Lower lobe of right lung (tissue), 2 donors: ENCODE results near the gene CHMP6. TPM values are rescaled to one million over a fixed set of nuclear protein-coding genes. Genes with fewer than 3 reads are reported as not detected.
A peak's percentile ranks its signal among the peaks of the same experiment; 100 is the strongest.

ENCODE experiments used
- ATAC-seq, 2 donors: fragments of 200-7000 bp; cut with Tn5 transposase; one replicate each; pipeline ENCODE4 v1.9.1; 2020 to 2022; ENCODE audit warnings: mild to moderate bottlenecking in 2 of 2, moderate library complexity in 2 of 2
- DNase-seq: peaks from one replicate; pipeline ENCODE4 v3.0.0-alpha.2; 2020
- H3K27ac ChIP-seq: fragments of 200-600 bp; one replicate; pipeline ENCODE4 v1.8.0; 2022
- H3K27me3 ChIP-seq: fragments of 200-600 bp; one replicate; pipeline ENCODE4 v1.8.0; 2022; ENCODE audit warnings: low read depth
- H3K36me3 ChIP-seq: fragments of 200-600 bp; one replicate; pipeline ENCODE4 v1.8.0; 2022; ENCODE audit warnings: mild to moderate bottlenecking
- H3K4me1 ChIP-seq: fragments of 200-600 bp; one replicate; pipeline ENCODE4 v1.8.0; 2022
- H3K4me3 ChIP-seq: fragments of 200-600 bp; one replicate; pipeline ENCODE4 v1.8.0; 2022; ENCODE audit warnings: mild to moderate bottlenecking
- H3K9me3 ChIP-seq: fragments of 200-600 bp; one replicate; pipeline ENCODE4 v1.8.0; 2022
- intact Hi-C: fragments of 100-400 bp; cut with DNase I; formaldehyde crosslinking; loops from one replicate; pipeline ENCODE4 v1.11.0; 2022
- total RNA-seq: library from RNA; stranded (reverse); fragmentation: NEBNext Ultra II Directional; extraction: Animal tissue kit (Norgen Biotek cat#: 25700); gene quantifications from one replicate; pipeline ENCODE4 v1.2.1, GENCODE V29; 2021
- TF ChIP-seq, protein P1 (sequence below): fragments of 200-600 bp; IDR thresholded peaks from one replicate; pipeline ENCODE4 v1.8.0; 2022; ENCODE audit warnings: antibody characterized with exemption, mild to moderate bottlenecking
- donor health status: DM: no; HTN: yes; CAD: no; lungs with severe emphysema.

Gene CHMP6
- total RNA-seq, 1 donor from 2014 or later: 28.8 TPM

GRCh38 chr17:80955671-80956280 is 35.9 kb upstream of the CHMP6 start:
- intact Hi-C loops: no loop called here
- Histone ChIP-seq H3K27ac (no peak overlapping the region), H3K9me3 (no peaks in the 10 kb centered on the region), H3K4me3 (no peak overlapping the region), H3K4me1 (peaks cover 18% of the 10 kb centered on the region), H3K36me3 (peaks cover 26% of the 10 kb centered on the region), H3K27me3 (no peaks in the 10 kb centered on the region)
- DNase-seq (peak; percentile 13), ATAC-seq (no peak)
- TF ChIP-seq, protein P1, sequence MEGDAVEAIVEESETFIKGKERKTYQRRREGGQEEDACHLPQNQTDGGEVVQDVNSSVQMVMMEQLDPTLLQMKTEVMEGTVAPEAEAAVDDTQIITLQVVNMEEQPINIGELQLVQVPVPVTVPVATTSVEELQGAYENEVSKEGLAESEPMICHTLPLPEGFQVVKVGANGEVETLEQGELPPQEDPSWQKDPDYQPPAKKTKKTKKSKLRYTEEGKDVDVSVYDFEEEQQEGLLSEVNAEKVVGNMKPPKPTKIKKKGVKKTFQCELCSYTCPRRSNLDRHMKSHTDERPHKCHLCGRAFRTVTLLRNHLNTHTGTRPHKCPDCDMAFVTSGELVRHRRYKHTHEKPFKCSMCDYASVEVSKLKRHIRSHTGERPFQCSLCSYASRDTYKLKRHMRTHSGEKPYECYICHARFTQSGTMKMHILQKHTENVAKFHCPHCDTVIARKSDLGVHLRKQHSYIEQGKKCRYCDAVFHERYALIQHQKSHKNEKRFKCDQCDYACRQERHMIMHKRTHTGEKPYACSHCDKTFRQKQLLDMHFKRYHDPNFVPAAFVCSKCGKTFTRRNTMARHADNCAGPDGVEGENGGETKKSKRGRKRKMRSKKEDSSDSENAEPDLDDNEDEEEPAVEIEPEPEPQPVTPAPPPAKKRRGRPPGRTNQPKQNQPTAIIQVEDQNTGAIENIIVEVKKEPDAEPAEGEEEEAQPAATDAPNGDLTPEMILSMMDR: no peak

DNA sequence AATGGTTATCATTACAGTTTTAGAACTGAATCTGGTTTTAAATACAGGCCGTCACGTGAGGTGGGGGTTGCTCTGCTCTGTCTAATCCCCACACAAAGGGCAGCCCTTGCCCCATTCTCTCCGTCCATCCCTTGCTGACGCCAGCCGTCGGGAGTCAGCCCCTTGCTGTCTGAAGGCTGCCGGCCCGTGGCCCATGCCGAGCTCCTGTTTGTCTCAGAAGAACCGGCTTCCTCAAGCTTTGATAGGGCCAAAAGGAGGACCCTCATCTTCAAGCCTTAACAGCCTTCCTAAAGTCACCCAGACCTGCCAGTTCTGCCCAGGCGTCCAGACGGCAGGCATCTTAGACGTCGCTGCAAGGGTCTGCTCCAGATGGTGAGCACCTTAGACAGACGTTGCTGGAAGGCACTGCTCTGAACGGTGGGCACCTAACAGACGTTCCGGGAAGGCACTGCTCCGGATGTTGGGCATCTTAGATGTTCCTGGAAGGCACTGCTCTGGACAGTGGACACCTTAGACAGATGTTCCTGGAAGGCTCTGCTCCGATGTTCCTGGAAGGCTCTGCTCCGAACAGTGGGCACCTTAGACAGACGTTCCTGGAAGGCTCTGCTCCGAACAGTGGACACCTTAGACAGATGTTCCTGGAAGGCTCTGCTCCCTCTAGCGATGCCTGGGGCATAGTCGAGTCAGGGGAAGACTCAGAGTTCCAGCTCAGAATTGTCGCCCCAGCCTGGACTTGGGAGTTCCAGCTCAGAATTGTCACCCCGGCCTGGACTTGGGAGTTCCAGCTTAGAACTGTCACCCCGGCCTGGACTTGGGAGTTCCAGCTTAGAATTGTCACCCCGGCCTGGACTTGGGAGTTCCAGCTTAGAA is 35.1 kb upstream of the CHMP6 start:
- Histone ChIP-seq H3K36me3 (peaks cover 28% of the 10 kb centered on the region), H3K27ac (no peak overlapping the region), H3K27me3 (no peaks in the 10 kb centered on the region), H3K4me3 (no peak overlapping the region), H3K9me3 (no peaks in the 10 kb centered on the region), H3K4me1 (peaks cover 18% of the 10 kb centered on the region)
- ATAC-seq: no peak
- DNase-seq: peak; percentile 25
- intact Hi-C loops: no loop called here
- TF ChIP-seq, protein P1: no peak

DNA sequence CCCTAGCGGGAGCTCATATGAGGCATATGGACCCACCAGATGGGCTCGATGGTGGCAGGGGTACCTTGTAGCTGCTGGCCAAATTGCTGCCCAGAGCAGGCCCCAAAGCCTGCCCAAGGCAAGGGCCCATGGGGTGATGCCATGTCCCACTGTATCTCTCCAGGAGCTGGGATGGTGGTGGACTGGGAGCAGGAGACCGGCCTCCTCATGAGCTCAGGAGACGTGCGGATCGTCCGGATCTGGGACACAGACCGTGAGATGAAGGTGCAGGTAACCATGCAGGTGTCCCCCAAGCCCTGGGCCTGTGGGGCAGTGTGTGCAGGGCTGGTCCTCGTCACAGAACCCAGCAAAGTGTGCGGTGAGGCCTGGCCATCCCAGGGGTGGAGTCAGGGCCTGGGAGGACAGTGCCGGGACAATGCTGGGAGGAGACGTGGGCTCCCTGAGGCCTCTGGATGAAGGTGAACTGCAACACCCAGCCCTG is 34.1 kb upstream of the CHMP6 start:
- Histone ChIP-seq H3K27me3 (no peaks in the 10 kb centered on the region), H3K9me3 (no peaks in the 10 kb centered on the region), H3K4me1 (peaks cover 18% of the 10 kb centered on the region), H3K27ac (no peak overlapping the region), H3K4me3 (no peak overlapping the region), H3K36me3 (peaks cover 26% of the 10 kb centered on the region)
- DNase-seq (peak; percentile 33), ATAC-seq (no peak)
- intact Hi-C loops: no loop called here
- TF ChIP-seq, protein P1: no peak

DNA sequence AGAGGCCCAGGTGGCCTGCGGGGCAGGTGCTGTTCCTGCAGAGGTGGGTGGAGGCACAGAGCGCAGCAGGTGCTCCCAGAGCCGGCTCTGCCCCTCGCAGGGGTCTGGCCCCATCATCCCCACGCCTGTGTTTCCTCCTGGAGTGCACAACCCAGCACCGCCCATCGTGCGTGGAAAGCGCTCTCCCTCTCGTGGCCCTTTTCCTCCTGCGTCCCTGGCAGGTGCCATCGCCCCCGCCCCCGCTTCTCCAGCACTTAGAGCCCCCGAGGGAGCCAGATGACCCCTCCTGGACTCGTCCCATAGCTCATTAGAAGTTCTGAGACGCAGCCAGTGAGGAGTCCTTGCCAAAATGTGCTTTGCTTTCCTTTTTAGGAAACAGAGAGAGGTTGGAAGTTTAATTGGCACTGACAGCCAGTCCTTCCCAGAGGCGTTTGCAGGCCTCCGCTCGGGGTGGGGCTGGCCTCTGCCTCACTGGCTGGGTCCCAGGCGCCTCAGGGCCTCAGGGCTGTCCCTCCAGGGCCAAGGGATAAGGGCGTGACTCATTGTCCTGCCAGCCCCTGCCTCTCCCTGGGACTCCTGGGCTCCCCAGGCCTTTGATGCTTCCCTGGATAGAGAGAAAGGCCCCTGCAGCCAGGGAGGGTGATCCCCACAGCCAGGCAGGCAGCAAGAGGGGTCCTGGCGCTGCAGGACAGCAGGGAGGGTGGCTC is 32.2 kb upstream of the CHMP6 start:
- no peaks in the 10 kb centered on the region for H3K9me3 ChIP-seq
- H3K27me3 ChIP-seq: no peaks in the 10 kb centered on the region
- peak overlapping the region; percentile 46 for H3K27ac ChIP-seq
- DNase-seq: peak; percentile 60
- intact Hi-C loops: no loop called here
- no peak overlapping the region for H3K4me3 ChIP-seq
- peak; percentile 57 to 73 for ATAC-seq
- peaks cover 18% of the 10 kb centered on the region for H3K4me1 ChIP-seq
- TF ChIP-seq, protein P1: no peak
- peaks cover 36% of the 10 kb centered on the region for H3K36me3 ChIP-seq

DNA sequence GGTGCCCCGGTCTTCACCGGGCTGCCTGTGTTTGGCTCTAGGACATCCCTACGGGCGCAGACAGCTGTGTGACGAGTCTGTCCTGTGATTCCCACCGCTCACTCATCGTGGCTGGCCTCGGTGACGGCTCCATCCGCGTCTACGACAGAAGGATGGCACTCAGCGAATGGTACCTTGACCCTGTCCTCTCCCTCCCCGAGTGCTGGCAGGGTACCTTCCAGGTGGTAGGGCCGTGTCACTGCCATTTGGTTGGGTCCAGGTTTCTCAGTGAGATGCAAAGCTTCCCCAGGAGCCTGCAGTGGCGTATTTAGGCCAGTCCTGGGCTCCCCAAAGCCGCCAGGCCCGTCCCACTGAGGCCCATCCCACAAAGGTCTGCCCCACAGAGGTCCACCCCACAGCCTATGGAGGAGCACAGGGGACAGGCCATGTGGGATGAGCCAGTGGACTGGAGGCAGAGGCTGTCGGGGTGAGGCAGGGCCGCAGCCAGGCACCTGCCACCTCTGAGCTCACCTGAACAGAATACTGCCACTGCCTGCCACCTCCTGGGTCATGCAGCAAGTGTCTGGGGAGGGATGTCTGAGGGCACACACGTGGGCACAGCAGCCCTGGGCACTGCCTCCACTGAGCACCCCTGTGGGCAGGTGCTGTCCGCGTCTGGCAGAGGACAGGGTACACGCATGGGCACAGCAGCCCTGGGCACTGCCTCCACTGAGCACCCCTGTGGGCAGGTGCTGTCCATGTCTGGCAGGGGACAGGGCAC is 31.4 kb upstream of the CHMP6 start:
- Histone ChIP-seq H3K4me3 (no peak overlapping the region), H3K4me1 (peaks cover 18% of the 10 kb centered on the region), H3K27me3 (no peaks in the 10 kb centered on the region), H3K9me3 (no peaks in the 10 kb centered on the region), H3K27ac (peak overlapping the region; percentile 46), H3K36me3 (peaks cover 39% of the 10 kb centered on the region)
- no peak for DNase-seq
- ATAC-seq: no peak
- TF ChIP-seq, protein P1: no peak
- intact Hi-C loops: no loop called here
